AG09309 (cell line): Measurements from ENCODE around the gene SDK2.

Source experiments
- DNase-seq: peaks from one replicate; pipeline ENCODE4 v3.0.0-alpha.2; 2010; ENCODE audit warnings: low read depth
- H3K4me3 ChIP-seq: 2 replicates; pipeline ENCODE4 v1.5.1; 2011; ENCODE audit warnings: mild to moderate bottlenecking, low read depth, low read length, moderate library complexity; ENCODE audit not compliant: control insufficient read depth
- TF ChIP-seq, protein P1 (sequence below): IDR thresholded peaks from 2 replicates; pipeline ENCODE4 v1.5.1; 2011; ENCODE audit warnings: mild to moderate bottlenecking, low read depth, low read length, inconsistent platforms; ENCODE audit not compliant: insufficient read depth, control insufficient read depth; ENCODE audit errors: missing control alignments

Gene SDK2

DNA sequence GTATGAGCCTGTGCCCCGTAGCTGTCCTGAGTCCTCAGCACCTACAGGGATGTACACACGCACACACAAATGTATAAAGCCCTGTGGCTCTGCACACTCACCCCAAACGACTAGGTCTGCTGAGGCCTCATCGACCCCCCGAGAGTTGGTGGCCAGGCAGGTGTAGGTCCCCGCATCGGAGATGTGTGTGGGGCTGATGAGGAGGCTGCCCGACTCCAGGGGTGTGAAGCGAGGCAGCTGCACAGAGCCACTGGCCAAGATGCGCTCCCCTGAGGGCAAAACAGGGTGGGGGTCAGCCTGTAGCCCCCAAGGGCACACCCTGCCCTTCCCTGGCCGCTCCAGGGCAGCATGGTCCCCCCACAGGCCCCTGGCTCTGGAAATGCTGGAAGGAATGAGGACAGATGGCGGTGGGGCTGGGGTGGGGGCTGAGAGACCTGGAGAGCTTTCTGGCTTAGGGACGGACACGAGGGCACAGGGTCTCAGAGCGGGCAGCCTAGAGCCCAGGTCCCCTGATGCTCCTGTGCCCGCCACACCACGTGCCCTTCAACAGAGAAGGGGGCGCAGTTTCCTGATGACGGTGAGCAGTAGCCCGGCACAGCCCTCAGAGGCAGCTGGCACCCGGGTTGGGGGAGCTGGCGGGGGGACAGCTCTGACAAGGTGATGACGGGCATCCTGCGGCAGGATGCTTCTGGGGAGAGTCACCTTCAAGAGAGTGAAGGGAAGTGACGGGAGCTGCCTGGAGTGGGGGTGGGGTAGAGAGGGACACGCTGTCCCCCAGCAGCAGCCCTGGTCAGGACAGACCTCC, 212.6 kb downstream of the SDK2 start:
- no peak overlapping the region for H3K4me3 ChIP-seq
- DNase-seq = no peak
- TF ChIP-seq, protein P1, sequence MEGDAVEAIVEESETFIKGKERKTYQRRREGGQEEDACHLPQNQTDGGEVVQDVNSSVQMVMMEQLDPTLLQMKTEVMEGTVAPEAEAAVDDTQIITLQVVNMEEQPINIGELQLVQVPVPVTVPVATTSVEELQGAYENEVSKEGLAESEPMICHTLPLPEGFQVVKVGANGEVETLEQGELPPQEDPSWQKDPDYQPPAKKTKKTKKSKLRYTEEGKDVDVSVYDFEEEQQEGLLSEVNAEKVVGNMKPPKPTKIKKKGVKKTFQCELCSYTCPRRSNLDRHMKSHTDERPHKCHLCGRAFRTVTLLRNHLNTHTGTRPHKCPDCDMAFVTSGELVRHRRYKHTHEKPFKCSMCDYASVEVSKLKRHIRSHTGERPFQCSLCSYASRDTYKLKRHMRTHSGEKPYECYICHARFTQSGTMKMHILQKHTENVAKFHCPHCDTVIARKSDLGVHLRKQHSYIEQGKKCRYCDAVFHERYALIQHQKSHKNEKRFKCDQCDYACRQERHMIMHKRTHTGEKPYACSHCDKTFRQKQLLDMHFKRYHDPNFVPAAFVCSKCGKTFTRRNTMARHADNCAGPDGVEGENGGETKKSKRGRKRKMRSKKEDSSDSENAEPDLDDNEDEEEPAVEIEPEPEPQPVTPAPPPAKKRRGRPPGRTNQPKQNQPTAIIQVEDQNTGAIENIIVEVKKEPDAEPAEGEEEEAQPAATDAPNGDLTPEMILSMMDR = no peak

DNA sequence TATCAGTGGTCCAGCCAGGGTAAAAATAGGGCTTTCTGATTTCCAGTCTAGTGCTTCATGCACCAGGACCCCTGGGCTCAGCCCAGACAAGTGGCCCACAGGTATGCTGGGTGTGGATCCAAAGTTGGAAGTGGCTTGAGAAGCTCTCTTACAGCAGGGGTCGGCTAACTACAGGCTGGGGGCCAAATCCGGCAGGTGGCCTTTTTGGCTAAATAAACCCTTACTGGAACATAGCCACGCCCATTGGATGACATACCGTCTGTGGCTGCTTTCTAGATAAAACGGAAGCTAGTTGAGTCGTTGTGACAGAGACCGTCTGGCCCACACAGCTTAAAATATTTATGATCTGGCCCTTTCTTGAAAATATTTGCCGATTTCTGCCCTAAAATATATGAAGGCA, 213.4 kb downstream of the SDK2 start:
- TF ChIP-seq, protein P1 = no peak
- no peak for DNase-seq
- no peak overlapping the region for H3K4me3 ChIP-seq

DNA sequence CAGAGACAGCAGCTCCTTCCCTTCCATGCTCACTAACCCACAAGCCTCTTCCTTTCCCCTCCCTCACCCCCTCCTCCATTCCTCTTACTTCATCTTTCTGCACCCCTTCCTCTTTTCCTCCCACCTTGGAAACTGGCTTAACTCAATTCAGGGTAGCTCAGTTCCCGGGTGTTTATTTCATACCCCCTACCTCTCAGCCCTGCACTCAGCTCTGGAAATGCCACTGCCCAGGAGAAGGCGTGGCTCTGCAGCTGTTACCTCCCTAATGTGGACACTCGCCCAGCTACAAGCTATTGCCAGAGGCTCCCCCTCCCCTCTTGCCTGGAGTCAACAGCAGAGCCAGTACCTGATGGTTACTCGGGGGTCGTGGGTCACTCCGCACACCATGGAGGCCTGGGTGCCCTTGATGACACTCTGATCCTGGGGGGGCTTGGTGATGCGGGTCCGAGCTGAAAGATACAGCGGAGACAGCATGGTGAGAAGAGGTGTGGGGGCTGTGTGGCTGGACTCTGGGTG, 214.0 kb downstream of the SDK2 start:
- DNase-seq = no peak

DNA sequence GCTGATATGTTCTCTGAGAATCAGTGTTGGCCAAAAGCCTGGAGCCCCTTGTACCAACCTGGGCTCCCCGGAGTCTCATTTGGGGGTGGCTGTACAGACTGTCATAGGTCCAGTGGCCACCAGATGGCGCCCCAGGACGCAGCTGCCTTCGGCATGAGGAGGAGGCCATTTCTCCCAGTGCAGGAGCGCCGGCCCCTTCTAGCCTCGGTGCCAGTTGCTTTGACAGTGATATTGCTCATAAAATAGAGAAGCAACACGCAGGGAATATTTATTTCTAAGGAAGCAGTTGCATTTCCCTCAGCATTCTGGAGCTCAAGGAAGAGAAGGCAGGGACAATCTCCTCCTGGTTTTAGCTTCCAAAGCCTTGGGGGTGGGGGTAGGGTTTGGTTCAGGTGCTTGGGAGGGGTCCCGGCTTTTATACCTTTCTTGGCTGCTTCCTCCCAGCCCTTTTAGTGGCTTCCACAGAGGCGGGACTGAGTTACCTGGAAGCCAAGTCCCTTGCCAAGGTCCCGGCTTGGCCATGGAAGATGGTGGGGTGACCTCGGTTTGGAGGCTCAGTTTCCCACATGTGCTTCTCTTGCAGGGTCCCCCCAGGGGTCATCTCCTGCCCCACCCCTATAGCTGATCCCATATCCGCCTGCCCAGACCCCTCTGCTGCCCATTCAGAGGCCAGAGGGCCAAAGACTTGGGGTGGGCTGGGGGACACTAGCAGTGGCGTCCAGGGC, 214.6 kb downstream of the SDK2 start:
- peak; percentile 16 for DNase-seq
- TF ChIP-seq, protein P1 = peak; percentile 94
- no peak overlapping the region for H3K4me3 ChIP-seq

More for the DNA sequence above, 214.0 kb downstream of the SDK2 start:
- TF ChIP-seq, protein P1 = no peak
- no peak overlapping the region for H3K4me3 ChIP-seq

DNA sequence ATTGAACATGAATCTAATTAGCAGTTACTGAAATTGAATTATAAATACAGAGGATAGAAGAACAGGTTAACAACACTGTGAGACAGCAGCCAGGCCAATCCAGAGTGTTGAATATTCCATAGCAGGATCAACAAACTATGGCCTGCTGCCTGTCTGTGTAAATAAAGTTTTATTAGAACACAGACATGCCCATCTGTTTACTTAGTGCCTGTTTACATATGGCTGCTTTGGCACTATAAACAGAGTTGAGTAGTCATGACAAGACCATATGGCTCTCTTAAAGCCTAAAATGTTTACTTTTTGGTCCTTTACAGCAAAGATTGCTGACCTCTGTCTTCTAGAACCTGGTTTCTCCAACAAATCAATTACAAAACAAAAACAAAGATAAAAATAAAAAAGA, 217.0 kb downstream of the SDK2 start:
- no peak for DNase-seq
- no peak overlapping the region for H3K4me3 ChIP-seq
- TF ChIP-seq, protein P1 = no peak

DNA sequence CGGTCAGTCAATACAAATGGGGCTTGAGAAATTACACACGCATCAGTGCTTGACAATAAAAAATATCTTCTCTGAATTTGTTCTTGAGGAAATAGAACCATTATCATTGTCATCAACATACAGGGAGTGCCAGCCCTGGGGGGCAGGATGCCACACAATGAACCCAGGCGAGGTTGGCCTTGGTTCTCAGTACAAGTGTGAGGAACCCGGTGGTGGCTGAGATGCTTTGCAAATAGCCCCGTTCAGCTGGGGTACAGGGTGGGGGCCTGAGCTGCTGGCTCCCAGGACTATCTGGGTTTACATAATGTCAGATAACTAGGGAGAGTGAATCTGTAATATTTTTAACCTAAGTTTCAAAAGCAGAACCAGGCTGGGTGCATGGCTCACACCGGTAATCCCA, 219.7 kb downstream of the SDK2 start:
- no peak overlapping the region for H3K4me3 ChIP-seq
- TF ChIP-seq, protein P1 = no peak
- no peak for DNase-seq
